NCI-H748 (cell line): ENCODE data around the gene UCMA.
"Not testable (repeated sequence)": the region's sequence is repeated elsewhere in the genome, so short reads cannot be mapped to it uniquely, and the experiment has no call there.

ENCODE experiments used
- DNase-seq: peaks from one replicate; lab custom pipeline; 2025; ENCODE audit not compliant: unreplicated experiment; lab: John Stamatoyannopoulos, UW

UCMA gene

GRCh38 chr10:13234172-13234571 lies at the start of gene UCMA:
Gene UCMA (minus strand): TSS chr10:13234374. CDS start chr10:13234258, 116 bp downstream.
- no peak for DNase-seq

- not testable (repeated sequence) for DNase-seq
Measured at GRCh38 chr10:13282348-13282747, 48.2 kb upstream of the UCMA start.

- no peak for DNase-seq
Measured at GRCh38 chr10:13276749-13277365, 42.7 kb upstream of the UCMA start.

- DNase-seq, result not testable (repeated sequence)
Measured at GRCh38 chr10:13276146-13276545, 42.0 kb upstream of the UCMA start.

- peak; percentile 10 for DNase-seq
Measured at GRCh38 chr10:13272164-13272571, 38.0 kb upstream of the UCMA start.

- peak; percentile 1 for DNase-seq
Measured at GRCh38 chr10:13271552-13272163, 37.5 kb upstream of the UCMA start.

- DNase-seq, result no peak
Measured at GRCh38 chr10:13270877-13271551, 36.8 kb upstream of the UCMA start.

GRCh38 chr10:13268841-13269240 lies 34.7 kb upstream of the UCMA start:
- no peak for DNase-seq

- no peak for DNase-seq
Measured at GRCh38 chr10:13268310-13268709, 34.1 kb upstream of the UCMA start.

- no peak for DNase-seq
Measured at GRCh38 chr10:13263591-13263990, 29.4 kb upstream of the UCMA start.

- no peak for DNase-seq
Measured at GRCh38 chr10:13262433-13262832, 28.3 kb upstream of the UCMA start.

GRCh38 chr10:13257621-13258140 lies 23.5 kb upstream of the UCMA start:
- no peak for DNase-seq

GRCh38 chr10:13256627-13257026 lies 22.5 kb upstream of the UCMA start:
- DNase-seq, result no peak

- no peak for DNase-seq
Measured at GRCh38 chr10:13253726-13254125, 19.6 kb upstream of the UCMA start.

- DNase-seq, result no peak
Measured at GRCh38 chr10:13247784-13248183, 13.6 kb upstream of the UCMA start.

GRCh38 chr10:13247246-13247645 lies 13.1 kb upstream of the UCMA start:
- DNase-seq, result no peak

- not testable (repeated sequence) for DNase-seq
Measured at GRCh38 chr10:13242260-13242659, 8.1 kb upstream of the UCMA start.

- DNase-seq, result no peak
Measured at GRCh38 chr10:13241613-13242012, 7.4 kb upstream of the UCMA start.

GRCh38 chr10:13239923-13240322 lies 5.7 kb upstream of the UCMA start:
- DNase-seq, result no peak

- no peak for DNase-seq
Measured at GRCh38 chr10:13238271-13239077, 4.3 kb upstream of the UCMA start.

GRCh38 chr10:13236638-13237037 lies 2.5 kb upstream of the UCMA start:
- DNase-seq, result no peak
